HEK293T (cell line): ENCODE results near the gene ACOX3.

ENCODE experiments used
- BHLHE40 ChIP-seq: fragments of 450-650 bp; IDR thresholded peaks from 2 replicates; pipeline ENCODE4 v1.6.1; 2016; ENCODE audit warnings: mild to moderate bottlenecking, moderate library complexity, borderline replicate concordance
- FOXM1 ChIP-seq: fragments of 450-650 bp; IDR thresholded peaks from 2 replicates; pipeline ENCODE4 v1.6.1; 2017; ENCODE audit warnings: mild to moderate bottlenecking, borderline replicate concordance
- HDGF ChIP-seq: fragments of 450-650 bp; IDR thresholded peaks from 2 replicates; pipeline ENCODE4 v1.6.1; 2017; ENCODE audit warnings: antibody characterized with exemption, borderline replicate concordance
- TARDBP ChIP-seq: fragments of 450-650 bp; IDR thresholded peaks from 2 replicates; pipeline ENCODE4 v1.6.1; 2016
- TF ChIP-seq, protein P1 (sequence below): fragments of 450-650 bp; IDR thresholded peaks from 2 replicates; pipeline ENCODE4 v1.6.1; 2016

GRCh38 chr4:8329560-8329858 is 111.0 kb downstream of the ACOX3 start:
- TF ChIP-seq TARDBP (no peak), HDGF (no peak), BHLHE40 (no peak), FOXM1 (no peak)
- TF ChIP-seq, protein P1, sequence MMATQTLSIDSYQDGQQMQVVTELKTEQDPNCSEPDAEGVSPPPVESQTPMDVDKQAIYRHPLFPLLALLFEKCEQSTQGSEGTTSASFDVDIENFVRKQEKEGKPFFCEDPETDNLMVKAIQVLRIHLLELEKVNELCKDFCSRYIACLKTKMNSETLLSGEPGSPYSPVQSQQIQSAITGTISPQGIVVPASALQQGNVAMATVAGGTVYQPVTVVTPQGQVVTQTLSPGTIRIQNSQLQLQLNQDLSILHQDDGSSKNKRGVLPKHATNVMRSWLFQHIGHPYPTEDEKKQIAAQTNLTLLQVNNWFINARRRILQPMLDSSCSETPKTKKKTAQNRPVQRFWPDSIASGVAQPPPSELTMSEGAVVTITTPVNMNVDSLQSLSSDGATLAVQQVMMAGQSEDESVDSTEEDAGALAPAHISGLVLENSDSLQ: no peak
